ENCODE data around the gene C19orf33.

- no peak for TF ChIP-seq CREM (CRISPR knock-in tag; IDR thresholded peaks at IDR 0.05)
- no peak for TF ChIP-seq CREB1 (CRISPR knock-in tag; IDR thresholded peaks at IDR 0.05)
These were observed 25.3 kb upstream of the C19orf33 start for GRCh38 chr19:38278751-38279150.
